NCI-H1105 (cell line): ENCODE results near the gene TBC1D7.

Experiments used
- DNase-seq: peaks from one replicate; lab custom pipeline; 2025; lab: John Stamatoyannopoulos, UW

The TBC1D7 gene

GRCh38 chr6:13318821-13319220 lies 9.5 kb downstream of the TBC1D7 start:
- DNase-seq = no peak

GRCh38 chr6:13315896-13316295 lies 12.4 kb downstream of the TBC1D7 start:
- DNase-seq = no peak

- no peak for DNase-seq
Observed at GRCh38 chr6:13314806-13315205, 13.5 kb downstream of the TBC1D7 start.

- no peak for DNase-seq
Observed at GRCh38 chr6:13311155-13311554, 17.2 kb downstream of the TBC1D7 start.

GRCh38 chr6:13308332-13308731 lies 20.0 kb downstream of the TBC1D7 start:
- DNase-seq = no peak

GRCh38 chr6:13307508-13307995 lies 20.8 kb downstream of the TBC1D7 start:
- DNase-seq = no peak

- DNase-seq = no peak
Observed at GRCh38 chr6:13305791-13306190, 22.5 kb downstream of the TBC1D7 start.

GRCh38 chr6:13305288-13305687 lies 23.0 kb downstream of the TBC1D7 start:
- DNase-seq = no peak

GRCh38 chr6:13304580-13305260 lies 23.6 kb downstream of the TBC1D7 start:
- DNase-seq = no peak

- DNase-seq = no peak
Observed at GRCh38 chr6:13304101-13304500, 24.2 kb downstream of the TBC1D7 start.

- DNase-seq = peak; percentile 3
Observed at GRCh38 chr6:13303668-13304017, 24.7 kb downstream of the TBC1D7 start.

GRCh38 chr6:13302751-13303667 lies 25.3 kb downstream of the TBC1D7 start:
- DNase-seq = no peak

- DNase-seq = no peak
Observed at GRCh38 chr6:13302291-13302690, 26.0 kb downstream of the TBC1D7 start.

- no peak for DNase-seq
Observed at GRCh38 chr6:13300643-13301590, 27.4 kb downstream of the TBC1D7 start.

- DNase-seq = no peak
Observed at GRCh38 chr6:13299918-13300317, 28.4 kb downstream of the TBC1D7 start.

GRCh38 chr6:13299403-13299821 lies 28.9 kb downstream of the TBC1D7 start:
- no peak for DNase-seq

- DNase-seq = no peak
Observed at GRCh38 chr6:13298446-13298845, 29.9 kb downstream of the TBC1D7 start.

- DNase-seq = no peak
Observed at GRCh38 chr6:13297391-13297790, 30.9 kb downstream of the TBC1D7 start.

- no peak for DNase-seq
Observed at GRCh38 chr6:13296536-13296997, 31.8 kb downstream of the TBC1D7 start.

- no peak for DNase-seq
Observed at GRCh38 chr6:13295576-13295975, 32.8 kb downstream of the TBC1D7 start.

GRCh38 chr6:13294499-13295069 lies 33.8 kb downstream of the TBC1D7 start:
- DNase-seq = no peak

- DNase-seq = no peak
Observed at GRCh38 chr6:13292774-13293173, 35.6 kb downstream of the TBC1D7 start.
